Breast epithelium (tissue), 4 donors: ENCODE results near the gene TCF7. TPM values are rescaled to one million over a fixed set of nuclear protein-coding genes. Genes with fewer than 3 reads are reported as not detected.

Source experiments
- DNase-seq, 2 donors: peaks; one replicate each; pipeline ENCODE4 v3.0.0-alpha.2; 2019; ENCODE audit warnings: low spot score in 2 of 2
- H3K27ac ChIP-seq, 2 donors: fragments of 200-600 bp; sonication (generic) in 1 of 2; one replicate each; pipeline ENCODE4 v1.5.1; 2016 to 2019; ENCODE audit warnings: mild to moderate bottlenecking in 1 of 2
- H3K27me3 ChIP-seq, 2 donors: fragments of 200-600 bp; sonication (generic) in 1 of 2; one replicate each; pipeline versions ENCODE4 v1.5.1 to v1.6.0; 2017 to 2019; ENCODE audit warnings: control low read depth in 1 of 2, mild to moderate bottlenecking in 1 of 2
- H3K36me3 ChIP-seq: fragments of 200-600 bp; one replicate; pipeline ENCODE4 v1.5.1; 2019
- H3K4me1 ChIP-seq, 2 donors: fragments of 200-600 bp; sonication (generic); one replicate each; pipeline ENCODE4 v1.5.1; 2016 to 2019; ENCODE audit warnings: control low read depth in 1 of 2
- H3K4me3 ChIP-seq, 3 donors: fragments of 200-600 bp; sonication (generic); 1 replicate in 2 of 3; 2 replicates in 1 of 3; pipeline ENCODE4 v1.5.1; 2016 to 2019; ENCODE audit warnings: mild to moderate bottlenecking in 3 of 3, moderate library complexity in 2 of 3
- H3K9me3 ChIP-seq, 2 donors: fragments of 200-600 bp; sonication (generic) in 1 of 2; one replicate each; pipeline ENCODE4 v1.5.1; 2016 to 2019; ENCODE audit warnings: control low read depth in 1 of 2
- POLR2A ChIP-seq: fragments of 450-650 bp; IDR thresholded peaks from one replicate; pipeline ENCODE4 v1.6.1; 2016; ENCODE audit warnings: antibody characterized with exemption, mild to moderate bottlenecking, moderate library complexity
- POLR2AphosphoS5 ChIP-seq, 3 donors: sonication (generic); formaldehyde crosslinking; IDR thresholded peaks; one replicate each; pipeline ENCODE4 v1.6.1; 2017; ENCODE audit warnings: antibody characterized with exemption in 3 of 3
- intact Hi-C: fragments of 100-400 bp; cut with DNase I; formaldehyde crosslinking; loops from one replicate; pipeline ENCODE4 v1.15.1; 2023; ENCODE audit warnings: low total_unique reads
- total RNA-seq, 3 donors: library from RNA; depleted of rRNA; stranded (reverse); fragments of >200 nt; gene quantifications; one replicate each; pipeline ENCODE4 v1.1.0, GENCODE V29; 2016
- TF ChIP-seq, protein P1 (sequence below), 3 donors: fragments of 450-650 bp; IDR thresholded peaks; one replicate each; pipeline ENCODE4 v1.5.1; 2016 to 2017; ENCODE audit warnings: antibody characterized with exemption in 3 of 3, mild to moderate bottlenecking in 3 of 3, moderate library complexity in 3 of 3

Gene TCF7
- total RNA-seq, 3 donors from 2014 or later: 2.1 to 8.0 (median 6.6) TPM

DNA sequence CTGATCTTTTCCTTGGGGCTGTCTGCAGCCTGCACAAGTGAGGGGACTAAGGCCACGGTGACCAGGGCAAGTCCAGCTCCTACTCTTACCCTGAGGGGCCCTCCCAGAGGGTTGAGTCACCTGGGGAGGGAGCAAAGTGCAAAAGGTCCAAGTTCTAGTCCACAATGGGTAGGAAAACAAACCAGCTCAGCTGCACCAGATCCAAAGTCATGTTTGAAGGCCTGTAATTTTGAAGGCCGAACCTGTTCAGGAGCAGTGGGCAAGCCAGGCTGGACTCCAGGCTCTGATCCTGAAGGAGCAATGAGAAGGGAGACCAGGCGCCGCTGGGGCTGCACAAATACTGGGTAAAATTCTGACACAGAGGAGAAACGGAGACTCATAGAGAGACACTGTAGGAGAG lies 15.8 kb upstream of the TCF7 start:
- H3K9me3 ChIP-seq: no peaks in the 10 kb centered on the region
- H3K36me3 ChIP-seq: no peaks in the 10 kb centered on the region
- H3K4me3 ChIP-seq: no peak overlapping the region
- no peak for TF ChIP-seq POLR2AphosphoS5 (IDR thresholded peaks at IDR 0.05)
- TF ChIP-seq, protein P1, sequence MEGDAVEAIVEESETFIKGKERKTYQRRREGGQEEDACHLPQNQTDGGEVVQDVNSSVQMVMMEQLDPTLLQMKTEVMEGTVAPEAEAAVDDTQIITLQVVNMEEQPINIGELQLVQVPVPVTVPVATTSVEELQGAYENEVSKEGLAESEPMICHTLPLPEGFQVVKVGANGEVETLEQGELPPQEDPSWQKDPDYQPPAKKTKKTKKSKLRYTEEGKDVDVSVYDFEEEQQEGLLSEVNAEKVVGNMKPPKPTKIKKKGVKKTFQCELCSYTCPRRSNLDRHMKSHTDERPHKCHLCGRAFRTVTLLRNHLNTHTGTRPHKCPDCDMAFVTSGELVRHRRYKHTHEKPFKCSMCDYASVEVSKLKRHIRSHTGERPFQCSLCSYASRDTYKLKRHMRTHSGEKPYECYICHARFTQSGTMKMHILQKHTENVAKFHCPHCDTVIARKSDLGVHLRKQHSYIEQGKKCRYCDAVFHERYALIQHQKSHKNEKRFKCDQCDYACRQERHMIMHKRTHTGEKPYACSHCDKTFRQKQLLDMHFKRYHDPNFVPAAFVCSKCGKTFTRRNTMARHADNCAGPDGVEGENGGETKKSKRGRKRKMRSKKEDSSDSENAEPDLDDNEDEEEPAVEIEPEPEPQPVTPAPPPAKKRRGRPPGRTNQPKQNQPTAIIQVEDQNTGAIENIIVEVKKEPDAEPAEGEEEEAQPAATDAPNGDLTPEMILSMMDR (IDR thresholded peaks at IDR 0.05): no peak
- no peak for TF ChIP-seq POLR2A
- intact Hi-C loops: no loop called here
- no peaks in the 10 kb centered on the region for H3K27me3 ChIP-seq
- DNase-seq: no peak
- peaks cover 0 to 5% of the 10 kb centered on the region in 2 donors for H3K4me1 ChIP-seq
- H3K27ac ChIP-seq: no peak overlapping the region

DNA sequence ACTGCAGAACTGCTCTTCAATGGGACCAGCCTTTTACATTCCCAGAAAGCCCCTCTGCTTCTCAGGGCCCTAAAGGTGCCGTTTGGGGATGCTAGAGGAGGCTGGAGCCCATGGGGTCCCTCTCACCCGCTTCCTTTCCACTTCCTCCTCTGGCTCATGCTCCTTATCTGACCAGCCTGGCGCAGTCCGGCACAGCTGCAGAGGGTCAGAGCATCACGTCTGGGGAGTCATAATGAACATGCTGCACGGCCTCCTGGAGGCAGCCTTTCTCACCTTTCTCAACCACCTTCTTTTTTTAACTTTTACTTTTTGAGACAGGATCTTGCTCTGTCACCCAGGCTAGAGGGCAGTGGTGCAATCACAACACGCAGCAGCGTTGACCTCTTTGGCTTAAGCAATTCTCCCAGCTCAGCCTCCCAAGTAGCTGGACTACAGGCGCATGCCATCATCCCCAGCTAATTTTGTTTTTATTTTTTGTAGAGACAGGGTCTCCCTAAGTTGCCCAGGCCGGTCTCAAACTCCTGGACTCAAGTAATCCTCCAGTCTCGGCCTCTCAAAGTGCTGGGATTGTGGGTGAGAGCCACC lies 15.1 kb upstream of the TCF7 start:
- H3K9me3 ChIP-seq: no peaks in the 10 kb centered on the region
- no peak for DNase-seq
- TF ChIP-seq POLR2A (no peak), POLR2AphosphoS5 (IDR thresholded peaks at IDR 0.05) (no peak)
- TF ChIP-seq, protein P1 (IDR thresholded peaks at IDR 0.05): no peak
- H3K27me3 ChIP-seq: no peaks in the 10 kb centered on the region
- no peaks in the 10 kb centered on the region for H3K36me3 ChIP-seq
- peaks cover 0 to 5% of the 10 kb centered on the region in 2 donors for H3K4me1 ChIP-seq
- no peak overlapping the region for H3K4me3 ChIP-seq
- no peak overlapping the region for H3K27ac ChIP-seq
- intact Hi-C loops: no loop called here

DNA sequence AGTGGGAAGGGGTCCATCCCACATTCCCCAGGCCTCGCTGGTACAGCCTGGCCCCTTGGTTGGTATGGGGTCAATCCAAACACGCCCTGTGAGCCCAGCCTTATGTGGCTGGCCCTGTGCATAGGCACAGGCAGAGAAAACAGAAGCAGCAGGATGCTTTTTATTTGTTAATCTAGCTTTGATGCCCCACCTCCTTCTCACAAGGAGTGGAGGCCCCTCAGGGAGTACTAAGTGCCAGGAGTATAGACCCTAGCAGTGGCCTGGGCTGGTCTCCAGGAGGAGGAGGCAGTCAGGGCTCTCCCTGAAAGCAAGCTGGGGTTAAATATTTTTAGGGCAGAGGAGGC lies 14.6 kb upstream of the TCF7 start:
- peaks cover 0 to 5% of the 10 kb centered on the region in 2 donors for H3K4me1 ChIP-seq
- intact Hi-C loops: no loop called here
- peak overlapping the region; percentile 53 to 62 for H3K27ac ChIP-seq
- H3K4me3 ChIP-seq: no peak overlapping the region
- DNase-seq: no peak
- no peak for TF ChIP-seq POLR2A
- TF ChIP-seq, protein P1 (IDR thresholded peaks at IDR 0.05): no peak
- TF ChIP-seq POLR2AphosphoS5 (IDR thresholded peaks at IDR 0.05): no peak
- no peaks in the 10 kb centered on the region for H3K9me3 ChIP-seq
- H3K27me3 ChIP-seq: no peaks in the 10 kb centered on the region
- H3K36me3 ChIP-seq: no peaks in the 10 kb centered on the region

DNA sequence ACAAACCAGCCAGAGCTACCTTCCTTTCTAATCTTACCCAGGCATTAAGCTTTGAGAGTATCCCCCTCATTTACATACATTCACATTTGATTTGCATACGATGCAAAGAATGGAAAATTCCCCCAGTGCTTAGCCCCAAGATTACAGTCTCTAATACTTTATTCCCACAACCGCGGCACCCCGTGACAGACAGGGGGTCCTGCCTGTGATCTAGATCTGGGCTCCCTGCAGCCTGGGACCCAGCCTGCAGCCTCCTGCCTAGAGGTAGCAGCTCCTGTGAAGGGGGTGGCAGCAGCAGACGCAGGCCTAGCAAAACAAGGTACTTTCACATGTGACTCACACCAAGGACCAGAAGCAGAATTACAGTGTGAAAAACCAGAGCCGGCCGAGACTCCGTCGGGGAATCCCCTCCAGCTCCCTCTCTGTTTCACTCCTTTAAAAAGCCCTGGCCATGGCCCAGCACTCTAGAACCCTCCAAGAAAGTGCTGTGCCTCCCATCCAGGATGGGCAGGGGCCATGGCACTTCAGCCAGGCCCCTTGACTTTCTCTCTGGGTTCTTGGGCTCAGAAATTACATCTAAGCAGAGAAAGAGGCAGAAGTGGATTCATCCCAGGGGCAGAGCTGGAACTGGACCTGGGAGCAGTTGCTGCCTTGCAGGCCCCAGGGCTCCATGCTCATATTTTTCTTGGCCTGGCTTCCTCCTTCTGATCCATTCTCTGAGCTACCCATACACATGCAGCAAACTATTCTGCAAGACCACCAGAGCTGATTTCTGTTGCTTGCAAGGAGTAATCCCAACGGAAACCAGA lies 14.0 kb upstream of the TCF7 start:
- Histone ChIP-seq H3K36me3 (no peaks in the 10 kb centered on the region), H3K4me1 (peaks cover 0 to 5% of the 10 kb centered on the region in 2 donors), H3K4me3 (no peak overlapping the region), H3K9me3 (no peaks in the 10 kb centered on the region), H3K27ac (peak overlapping the region; percentile 53 to 62), H3K27me3 (no peaks in the 10 kb centered on the region)
- no peak for DNase-seq
- intact Hi-C loops: no loop called here
- TF ChIP-seq POLR2A: no peak
- TF ChIP-seq POLR2AphosphoS5 (IDR thresholded peaks at IDR 0.05): no peak
- TF ChIP-seq, protein P1 (IDR thresholded peaks at IDR 0.05): no peak

DNA sequence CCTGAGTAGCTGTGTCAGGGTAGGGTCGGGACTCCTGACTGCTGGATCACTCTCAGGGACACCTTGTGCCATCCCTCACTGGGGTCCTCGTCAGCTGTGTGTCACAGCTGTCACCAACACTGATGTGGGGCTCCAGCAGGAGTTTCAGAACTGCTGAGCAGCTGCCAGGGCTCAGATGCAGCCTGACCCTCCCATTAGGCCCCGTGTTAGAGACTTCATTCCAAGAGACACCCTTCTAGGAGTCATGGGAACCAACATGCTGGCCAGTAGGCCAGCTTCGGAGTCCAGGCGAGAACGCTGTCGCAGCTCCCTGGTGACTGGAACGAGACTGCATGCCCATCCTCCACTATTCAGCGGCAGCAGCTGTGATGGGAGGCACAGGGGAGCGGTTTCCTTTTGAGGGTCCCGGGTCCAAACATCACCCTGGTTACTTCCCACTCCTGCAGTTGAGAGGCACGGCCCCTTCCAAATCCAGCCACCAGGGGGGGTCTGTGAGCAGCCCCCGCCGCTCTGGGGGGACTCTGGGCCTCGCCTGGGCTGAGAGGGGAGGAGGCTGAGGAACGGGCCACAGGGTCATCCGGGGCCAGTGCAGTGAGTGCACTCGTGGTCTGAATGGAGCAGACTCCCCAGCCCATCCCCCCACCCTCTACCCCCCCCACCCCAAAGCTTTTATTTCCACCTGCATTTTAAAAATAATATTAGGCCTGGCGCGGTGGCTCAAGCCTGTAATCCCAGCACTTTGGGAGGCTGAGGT lies 12.6 kb upstream of the TCF7 start:
- no peak for TF ChIP-seq POLR2AphosphoS5 (IDR thresholded peaks at IDR 0.05)
- TF ChIP-seq, protein P1 (IDR thresholded peaks at IDR 0.05): peak; percentile 49 to 72 (median 56)
- no peak for TF ChIP-seq POLR2A
- H3K4me3 ChIP-seq: no peak overlapping the region
- no peaks in the 10 kb centered on the region for H3K27me3 ChIP-seq
- H3K4me1 ChIP-seq: peaks cover 0 to 5% of the 10 kb centered on the region in 2 donors
- DNase-seq: no peak
- intact Hi-C loops: no loop called here
- no peaks in the 10 kb centered on the region for H3K9me3 ChIP-seq
- no peaks in the 10 kb centered on the region for H3K36me3 ChIP-seq
- no peak overlapping the region for H3K27ac ChIP-seq
